Stimulated activated CD4-positive, alpha-beta T cell treated with anti-CD3 and anti-CD28 coated beads, Interleukin-15, amount 100 ng/mL, for 24 hours (primary cell): ENCODE data around the gene TMEM259.

Experiments used
- DNase-seq: peaks from one replicate; pipeline ENCODE4 v3.0.0-alpha.2; 2020

Gene TMEM259

DNA sequence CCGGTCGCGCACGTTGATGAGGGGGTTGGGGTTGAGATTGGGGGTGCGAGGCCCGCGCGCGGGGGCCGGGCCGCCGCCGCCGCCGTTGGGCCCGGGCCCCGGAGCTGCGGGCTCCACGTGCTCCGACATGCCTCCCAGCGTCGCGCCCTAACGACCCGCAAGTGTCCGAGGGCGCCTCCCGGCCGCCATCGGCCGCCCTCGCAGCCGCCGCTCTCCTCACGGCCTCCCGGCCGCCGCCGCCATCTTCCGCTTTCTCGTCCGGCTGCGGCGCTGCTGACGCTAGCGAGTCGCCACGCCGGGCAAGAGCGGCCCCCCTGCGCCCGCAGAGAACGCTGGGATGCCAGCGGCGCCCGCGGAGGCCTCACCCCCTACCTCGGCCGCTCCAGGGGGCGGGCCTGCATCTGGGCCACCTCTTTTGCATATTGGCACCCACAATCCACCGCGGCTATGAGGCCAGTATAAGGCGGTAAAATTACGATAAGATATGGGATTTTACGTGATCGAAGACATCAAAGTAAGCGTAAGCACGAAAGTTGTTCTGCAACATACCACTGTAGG, at the start of gene TMEM259:
Gene TMEM259 (minus strand): TSS at position 256 of the 558 bp plus-strand sequence. CDS start 127 bp downstream, at position 129.
- DNase-seq = peak; percentile 98

DNA sequence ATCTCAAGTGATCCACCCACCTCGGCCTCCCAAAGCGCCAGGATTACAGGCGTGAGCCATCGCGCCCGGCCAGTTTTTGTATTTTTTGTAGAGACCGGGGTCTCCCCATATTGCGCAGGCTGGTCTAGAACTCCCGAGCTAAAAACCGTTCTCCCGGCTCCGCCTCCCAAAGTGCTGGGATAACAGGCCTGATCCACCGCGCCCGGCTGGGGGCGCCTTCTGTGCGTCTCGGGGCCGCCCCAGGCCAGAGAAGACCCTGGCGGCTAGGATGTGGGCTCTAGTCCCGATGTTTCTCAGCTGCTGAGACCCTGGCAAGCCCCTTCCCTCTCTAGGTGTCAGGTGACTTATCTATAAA, 49.6 kb upstream of the TMEM259 start:
- DNase-seq = peak; percentile 2

DNA sequence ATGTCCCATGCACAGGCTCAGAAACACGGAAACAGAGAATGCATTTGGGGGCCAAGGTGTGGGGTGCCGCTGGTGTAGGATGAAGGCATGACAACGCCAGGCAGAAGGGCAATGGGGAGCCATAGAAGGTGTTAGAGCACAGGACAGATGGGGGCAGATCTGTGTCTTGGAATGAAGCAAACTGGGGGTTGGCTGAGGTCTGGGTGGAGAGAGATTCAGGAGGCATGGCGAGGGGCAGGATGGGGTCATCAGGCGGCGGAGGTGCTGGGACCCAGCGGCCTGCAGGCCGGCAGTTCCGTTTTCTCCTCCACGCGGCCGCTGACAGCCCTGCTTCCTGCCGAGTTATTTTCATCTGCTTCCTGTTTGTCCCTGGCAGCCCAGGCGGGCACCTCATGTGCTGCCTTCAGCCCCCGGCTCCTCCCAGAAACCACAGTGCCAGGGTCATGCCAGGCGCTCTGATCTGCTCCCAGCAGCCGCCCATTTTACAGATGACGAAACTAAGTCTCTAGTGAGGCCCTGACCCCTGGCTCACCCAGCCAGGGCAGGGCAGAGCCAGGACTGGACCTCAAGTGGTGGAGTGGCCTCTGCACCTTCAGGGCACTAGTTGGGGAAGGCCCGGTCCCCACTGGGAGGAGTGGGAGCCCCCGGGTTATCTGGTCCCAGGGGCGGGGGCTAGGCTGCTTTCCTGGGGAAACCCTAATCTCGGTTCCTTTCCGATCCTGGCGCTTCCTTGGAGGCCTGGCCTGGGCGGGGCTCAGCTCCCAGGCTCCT, 48.3 kb upstream of the TMEM259 start:
- peak; percentile 75 for DNase-seq

DNA sequence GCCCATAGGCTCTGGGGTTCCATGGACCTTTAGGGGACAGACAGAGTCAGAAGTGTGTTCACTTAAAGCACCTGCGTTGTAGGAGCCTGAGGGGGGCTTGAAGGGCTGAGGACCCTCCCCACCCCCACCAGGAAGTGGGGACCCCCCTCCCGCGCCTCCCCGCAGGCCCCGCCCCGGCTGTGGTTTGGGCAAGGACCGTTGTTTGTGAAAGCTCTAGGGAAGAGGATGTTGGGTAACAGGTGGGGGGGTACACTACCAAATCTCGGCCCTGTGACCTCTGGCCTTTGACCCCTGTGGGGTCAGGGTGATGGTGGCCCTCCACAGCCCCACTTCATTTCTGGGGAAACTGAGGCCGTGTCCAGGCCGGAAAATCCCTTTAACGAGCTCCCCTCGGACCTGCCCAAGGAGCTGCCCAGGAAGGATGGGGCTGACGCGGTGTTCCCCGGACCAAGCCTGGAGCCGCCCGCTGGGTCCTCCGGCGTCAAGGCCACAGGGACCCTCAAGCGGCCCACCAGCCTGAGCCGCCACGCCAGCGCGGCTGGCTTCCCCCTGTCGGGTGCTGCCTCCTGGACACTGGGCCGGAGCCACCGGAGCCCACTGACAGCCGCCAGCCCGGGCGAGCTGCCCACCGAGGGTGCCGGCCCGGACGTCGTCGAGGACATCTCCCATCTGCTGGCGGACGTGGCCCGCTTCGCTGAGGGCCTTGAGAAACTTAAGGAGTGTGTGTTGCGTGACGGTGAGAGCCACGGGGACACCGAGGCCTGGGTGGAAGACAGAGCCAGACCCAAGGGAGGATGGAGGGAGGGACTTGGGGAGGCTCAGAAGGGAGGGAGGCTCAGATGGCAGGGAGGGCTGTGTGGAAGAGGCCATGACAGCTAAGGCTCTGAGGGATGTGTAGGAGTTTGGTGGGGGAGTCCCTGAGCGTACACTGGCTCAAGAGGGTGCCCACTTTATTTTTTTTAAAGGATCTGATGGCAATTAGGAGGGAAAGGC, 47.4 kb upstream of the TMEM259 start:
- peak; percentile 71 for DNase-seq

DNA sequence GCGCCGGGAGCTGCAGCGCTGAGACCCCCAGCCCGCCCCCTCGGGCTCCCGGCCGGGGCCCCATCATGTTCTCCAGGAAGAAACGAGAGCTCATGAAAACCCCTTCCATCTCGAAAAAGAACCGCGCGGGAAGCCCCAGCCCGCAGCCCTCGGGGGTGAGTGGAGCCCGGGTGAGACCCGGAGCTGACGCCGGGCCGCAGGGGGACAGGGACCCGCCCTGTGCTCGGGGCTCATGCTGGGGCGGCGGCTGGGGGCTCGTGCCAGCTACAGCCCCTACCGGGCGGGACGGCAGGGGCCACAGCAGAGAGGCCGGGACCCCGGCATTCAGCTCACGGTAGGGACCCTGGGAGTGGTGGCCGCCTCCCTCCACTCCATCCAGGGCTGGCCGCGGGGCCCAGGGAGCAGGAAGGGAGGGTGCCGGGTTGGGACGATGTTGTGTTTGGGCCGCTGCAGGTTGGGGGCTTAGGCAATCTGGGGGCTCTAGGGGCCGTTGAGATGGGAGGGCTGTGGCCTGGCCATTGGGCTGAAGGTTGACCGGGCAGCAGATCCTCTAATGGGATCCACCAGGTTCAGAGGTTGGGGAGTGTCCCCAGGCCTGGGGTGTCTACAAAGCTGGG, 46.5 kb upstream of the TMEM259 start:
- DNase-seq = no peak

DNA sequence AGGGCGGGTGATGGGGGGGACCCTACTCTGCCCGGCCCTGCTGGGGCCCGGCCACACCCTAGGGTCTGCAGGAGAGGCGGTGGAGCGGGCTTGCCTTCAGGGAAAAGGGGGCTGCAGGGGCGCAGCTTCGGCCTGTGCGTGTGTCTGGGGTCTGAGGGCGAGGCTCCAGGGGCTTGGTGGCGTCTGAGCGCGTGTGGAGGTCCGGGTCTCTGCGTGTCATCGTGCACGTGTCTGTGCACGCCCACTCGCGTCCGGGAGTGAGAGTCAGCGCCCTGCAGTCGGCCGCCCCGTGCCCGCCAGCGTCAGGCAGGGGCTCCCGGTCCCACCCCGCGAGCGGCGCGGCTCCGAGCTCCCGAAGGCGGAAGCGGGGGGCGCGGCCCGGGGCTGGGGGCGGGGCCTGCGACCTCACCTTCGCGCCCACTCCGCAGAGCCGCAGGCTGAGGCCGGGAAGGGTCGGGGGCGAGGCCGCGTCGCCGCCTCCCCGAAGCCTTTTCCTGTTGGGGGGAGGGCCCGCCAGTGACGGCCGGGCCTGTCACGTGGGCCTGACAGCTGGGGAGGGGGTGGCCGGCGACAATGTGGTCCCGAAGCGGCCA, 45.9 kb upstream of the TMEM259 start, which contains the start of gene ARHGAP45:
Gene ARHGAP45 (plus strand): TSS at position 420 of the 593 bp plus-strand sequence. CDS start 239 bp downstream, outside the sequence.
- peak; percentile 90 for DNase-seq

DNA sequence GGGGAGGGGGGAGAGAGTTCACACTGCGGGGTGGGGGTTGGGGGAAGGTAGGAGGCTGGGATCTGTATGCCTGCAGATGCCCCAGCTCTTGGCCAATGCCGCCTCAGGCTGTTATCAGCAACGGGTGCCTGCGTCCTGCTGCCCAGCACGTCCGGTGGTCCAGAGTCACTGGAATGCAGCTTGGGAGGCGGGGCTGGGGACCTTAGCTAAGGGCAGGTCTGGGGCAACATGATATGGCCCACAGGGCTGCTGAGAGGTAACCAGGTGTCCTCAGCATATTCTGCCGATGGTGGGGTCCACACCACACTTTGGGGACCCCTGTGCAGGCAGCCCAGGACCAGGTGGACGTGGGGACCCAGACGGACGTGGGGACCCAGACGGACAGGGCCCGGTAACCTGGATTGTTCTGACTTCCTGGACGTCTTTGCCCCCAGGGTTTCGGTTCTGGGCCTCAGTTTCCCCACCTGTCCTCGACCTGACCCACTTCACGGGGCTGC, 45.4 kb upstream of the TMEM259 start:
- DNase-seq = no peak

DNA sequence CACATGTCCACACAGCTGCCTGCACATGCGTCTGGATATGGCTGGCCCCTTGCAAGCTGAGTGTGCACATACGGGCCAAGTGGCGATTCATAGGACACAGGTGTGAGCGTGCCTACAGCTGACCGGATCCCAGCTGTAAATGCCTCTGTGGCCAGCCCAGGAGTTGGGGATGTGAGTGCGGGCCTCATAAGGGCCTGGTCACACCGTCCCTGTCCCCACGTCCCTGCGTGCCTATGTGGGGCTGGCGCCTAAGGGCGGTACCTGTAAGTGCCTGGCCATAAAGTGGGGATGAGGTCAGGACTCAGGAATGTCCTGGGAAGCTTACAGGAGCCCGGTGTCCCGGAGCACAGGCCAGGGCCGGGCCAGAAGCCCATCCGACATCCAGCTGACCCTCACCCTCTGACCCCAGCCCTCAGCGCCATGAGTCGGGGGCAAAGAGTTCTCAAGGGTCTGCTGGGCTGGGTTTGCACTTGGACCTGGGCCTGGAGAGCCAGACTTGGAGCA, 44.7 kb upstream of the TMEM259 start:
- no peak for DNase-seq

DNA sequence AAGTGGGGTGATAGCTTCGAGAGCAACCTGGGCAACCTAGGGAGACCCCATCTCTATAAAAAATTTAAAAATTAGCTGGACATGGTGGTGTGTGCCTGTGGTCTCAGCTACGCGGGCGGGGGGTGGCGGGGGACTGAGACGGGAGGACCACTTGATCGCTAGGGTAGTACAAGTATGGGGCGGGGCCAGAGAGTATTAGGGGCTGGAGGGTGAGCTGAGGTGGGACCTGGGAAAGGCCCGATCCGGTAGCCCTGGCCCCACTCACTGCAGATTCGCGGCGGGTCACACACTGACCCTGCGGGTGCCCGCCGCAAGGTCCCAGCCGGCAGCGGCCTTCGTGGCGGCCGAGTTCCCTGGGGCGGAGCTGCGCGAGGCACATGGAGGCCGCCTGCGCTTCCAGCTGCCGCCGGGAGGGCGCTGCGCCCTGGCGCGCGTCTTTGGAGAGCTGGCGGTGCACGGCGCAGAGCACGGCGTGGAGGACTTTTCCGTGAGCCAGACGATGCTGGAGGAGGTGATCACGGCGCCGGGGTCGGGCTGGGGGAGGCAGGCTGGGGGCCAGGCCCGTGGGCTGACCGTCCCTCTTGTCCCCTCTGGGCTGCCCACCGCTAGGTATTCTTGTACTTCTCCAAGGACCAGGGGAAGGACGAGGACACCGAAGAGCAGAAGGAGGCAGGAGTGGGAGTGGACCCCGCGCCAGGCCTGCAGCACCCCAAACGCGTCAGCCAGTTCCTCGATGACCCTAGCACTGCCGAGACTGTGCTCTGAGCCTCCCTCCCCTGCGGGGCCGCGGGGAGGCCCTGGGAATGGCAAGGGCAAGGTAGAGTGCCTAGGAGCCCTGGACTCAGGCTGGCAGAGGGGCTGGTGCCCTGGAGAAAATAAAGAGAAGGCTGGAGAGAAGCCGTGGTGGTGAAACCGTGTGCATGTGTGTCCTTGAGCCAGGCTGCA, 44.0 kb upstream of the TMEM259 start:
- peak; percentile 83 for DNase-seq

DNA sequence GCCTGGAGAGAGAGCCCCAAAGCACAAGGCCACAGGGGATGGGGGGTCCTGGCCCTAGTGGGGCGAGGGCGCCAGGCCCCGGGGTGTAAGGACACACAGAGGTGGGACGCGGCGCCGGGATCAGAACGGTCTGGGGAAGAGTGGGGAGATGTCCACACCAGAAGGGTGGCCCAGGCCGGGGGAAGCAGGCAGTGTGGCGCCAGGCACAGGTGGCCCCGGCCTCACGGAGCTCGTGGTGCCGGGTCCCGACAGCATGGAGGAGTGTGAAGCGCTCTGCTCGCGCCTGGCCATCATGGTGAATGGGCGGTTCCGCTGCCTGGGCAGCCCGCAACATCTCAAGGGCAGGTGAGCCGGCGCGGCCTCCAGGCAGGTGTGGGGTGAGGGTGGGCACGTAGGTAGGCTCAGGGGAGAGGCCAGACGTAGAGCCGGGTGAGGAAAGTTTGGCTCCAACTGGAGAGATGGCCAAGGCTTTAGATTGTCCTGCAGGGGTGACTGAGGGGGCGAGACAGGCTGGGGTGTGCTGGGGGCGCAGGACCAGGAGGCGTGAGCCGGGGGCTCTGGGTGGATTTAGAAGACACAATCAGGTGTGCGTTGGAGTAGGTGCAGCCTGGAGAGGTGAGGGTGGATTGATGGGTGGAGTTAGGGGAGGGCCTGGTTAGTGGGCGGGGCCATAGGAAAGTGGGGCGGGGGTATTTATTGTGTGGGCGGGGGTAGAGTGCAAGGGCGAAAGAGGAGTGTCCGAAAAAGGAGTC, 43.2 kb upstream of the TMEM259 start:
- DNase-seq = no peak

DNA sequence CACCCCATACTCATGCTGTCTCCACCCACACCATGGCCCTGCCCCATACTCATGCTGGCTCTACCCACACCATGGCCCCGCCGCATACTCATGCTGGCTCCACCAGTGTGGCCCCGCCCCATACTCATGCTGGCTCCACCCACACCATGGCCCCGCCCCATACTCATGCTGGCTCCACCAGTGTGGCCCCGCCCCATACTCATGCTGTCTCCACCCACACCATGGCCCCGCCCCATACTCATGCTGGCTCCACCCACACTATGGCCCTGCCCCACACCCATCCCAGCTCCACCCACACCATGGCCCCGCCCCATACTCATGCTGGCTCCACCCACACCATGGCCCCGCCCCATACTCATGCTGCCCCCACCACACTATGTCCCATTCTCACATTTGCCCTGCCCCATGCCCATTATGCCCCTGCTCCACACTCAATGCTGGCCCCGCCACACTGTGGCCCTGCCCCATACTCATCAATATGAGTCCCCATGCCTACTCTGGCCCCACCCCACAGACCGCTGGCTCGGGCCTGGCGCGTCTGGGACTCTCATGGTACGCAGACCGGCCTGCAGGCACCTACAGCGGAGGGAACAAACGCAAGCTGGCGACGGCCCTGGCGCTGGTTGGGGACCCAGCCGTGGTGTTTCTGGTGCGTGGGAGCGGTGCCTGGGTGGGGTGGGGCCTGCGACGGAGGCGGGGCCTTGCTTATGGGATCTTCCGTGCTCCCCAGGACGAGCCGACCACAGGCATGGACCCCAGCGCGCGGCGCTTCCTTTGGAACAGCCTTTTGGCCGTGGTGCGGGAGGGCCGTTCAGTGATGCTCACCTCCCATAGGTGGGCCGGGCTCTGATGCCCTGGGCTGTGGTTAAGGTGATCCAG, 42.3 kb upstream of the TMEM259 start:
- peak; percentile 64 for DNase-seq

DNA sequence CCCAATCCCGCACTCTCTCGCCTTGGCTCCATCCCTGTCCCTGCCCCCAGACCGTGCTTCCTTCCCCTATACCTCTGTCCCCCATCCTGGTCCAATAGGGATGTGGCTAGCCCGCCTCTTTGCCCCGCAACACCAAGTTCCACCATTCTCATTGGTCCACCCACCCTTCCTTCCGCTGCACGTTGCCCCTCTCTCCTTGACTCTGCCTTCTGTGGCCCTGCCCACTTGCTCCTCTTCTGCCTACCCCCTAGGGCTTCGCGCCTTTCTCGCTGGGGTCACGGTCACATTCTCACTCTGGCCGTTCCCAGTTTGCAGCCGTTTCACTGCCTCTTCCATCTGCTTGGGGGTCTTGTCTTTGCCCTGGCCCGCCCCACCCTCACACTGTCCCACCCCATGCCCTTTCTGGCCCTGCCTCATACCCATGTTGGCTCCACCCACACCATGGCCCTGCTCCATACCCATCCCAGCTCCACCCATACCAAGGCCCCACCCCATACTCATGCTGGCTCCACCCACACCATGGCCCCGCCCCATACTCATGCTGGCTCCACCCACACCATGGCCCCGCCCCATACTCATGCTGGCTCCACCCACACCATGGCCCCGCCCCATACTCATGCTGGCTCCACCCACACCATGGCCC, 41.6 kb upstream of the TMEM259 start:
- no peak for DNase-seq

DNA sequence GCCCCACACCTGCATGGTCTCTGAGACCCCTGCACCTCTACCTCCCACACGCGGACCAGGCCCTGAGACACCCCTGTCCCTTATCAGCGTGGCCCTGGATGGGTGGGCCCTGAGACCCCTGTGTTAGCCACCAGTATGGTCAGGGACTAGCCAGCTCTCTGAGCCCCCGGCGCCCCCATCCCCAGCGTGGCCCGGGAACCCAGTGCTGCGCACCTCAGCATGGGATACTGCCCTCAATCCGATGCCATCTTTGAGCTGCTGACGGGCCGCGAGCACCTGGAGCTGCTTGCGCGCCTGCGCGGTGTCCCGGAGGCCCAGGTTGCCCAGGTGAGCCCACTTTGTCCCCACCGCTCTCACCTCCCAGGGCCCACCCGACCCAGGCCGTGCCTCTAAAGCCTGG, 41.1 kb upstream of the TMEM259 start:
- DNase-seq = no peak

DNA sequence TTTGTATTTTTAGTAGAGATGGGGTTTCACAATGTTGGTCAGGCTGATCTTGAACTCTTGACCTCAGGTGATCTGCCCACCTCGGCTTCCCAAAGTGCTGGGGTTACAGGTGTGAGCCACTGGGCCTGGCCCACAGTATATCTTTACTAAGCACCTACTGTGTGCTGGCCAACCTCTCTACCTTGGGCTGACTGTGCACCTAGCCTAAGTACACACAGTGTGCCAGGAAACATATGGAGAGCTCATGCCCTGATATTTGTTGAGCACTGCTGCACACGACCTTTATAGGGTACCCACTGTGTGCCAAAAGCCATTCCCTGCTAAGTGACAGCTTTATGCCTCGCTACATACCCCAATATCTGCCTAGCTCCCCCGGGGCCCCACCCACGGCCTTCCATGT, 39.8 kb upstream of the TMEM259 start:
- DNase-seq = no peak

DNA sequence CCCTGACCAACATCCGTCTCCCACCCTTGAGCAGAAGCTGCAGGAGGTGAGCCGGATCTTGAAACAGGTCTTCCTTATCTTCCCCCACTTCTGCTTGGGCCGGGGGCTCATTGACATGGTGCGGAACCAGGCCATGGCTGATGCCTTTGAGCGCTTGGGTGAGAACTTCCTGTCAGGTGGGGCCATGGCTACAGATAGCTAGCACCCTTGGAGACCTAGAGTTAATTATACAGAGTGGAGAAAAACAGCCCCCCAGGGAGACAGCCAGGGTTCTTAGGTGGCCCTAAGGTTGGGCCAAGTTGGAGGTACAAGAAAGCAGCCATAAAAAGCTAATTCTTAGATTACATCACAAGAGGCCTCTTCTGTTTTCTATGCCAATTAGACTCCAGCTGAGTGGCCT, 37.2 kb upstream of the TMEM259 start:
- DNase-seq = no peak

DNA sequence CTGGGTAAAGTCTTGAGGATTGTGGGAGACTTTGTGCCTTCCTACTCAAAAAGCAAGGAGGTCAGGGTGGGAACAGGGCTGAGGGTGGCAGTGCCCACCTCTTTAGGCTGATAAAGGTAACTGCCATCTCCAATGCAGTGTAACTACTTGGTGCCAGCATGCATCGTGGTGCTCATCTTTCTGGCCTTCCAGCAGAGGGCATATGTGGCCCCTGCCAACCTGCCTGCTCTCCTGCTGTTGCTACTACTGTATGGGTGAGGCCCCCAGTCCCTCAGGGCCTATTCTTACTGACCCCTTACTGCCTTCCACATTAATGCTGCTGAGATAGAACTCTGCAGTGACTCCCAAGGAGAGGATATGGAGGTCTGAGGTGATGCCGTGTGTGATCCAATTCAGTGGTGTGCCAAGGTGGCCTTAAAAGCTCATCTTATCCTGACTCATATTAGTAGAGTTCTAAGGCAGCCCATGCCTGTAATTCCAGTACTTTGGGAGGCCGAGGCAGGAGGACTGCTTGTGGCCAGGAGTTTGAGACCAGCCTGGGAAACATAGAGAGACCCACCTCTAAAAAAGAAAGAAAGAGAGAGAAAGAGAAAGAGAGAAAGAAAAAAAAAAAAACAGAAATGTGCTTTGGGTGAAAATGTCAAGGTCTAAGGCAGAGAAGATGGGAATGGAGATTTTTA, 36.4 kb upstream of the TMEM259 start:
- DNase-seq = no peak

DNA sequence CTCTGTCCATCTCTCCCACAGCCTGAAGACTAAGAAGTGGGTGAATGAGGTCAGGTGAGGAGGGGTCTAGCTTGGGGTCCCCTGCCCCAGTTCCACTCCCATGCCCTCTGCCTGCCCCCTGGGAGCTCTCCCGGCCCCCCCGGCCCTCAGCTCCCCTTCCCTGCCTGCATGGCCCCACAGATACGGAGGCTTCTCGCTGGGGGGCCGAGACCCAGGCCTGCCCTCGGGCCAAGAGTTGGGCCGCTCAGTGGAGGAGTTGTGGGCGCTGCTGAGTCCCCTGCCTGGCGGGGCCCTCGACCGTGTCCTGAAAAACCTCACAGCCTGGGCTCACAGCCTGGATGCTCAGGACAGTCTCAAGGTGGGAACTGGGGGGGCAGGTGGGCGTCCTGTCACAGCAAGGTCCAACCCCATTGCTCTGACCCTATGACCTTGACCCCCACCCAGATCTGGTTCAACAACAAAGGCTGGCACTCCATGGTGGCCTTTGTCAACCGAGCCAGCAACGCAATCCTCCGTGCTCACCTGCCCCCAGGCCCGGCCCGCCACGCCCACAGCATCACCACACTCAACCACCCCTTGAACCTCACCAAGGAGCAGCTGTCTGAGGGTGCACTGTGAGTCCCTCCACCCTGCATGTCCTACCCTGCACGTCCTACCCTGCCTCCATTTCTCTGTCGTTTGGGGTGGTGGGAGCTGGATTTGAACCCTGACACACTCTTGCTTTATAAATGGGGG, 35.1 kb upstream of the TMEM259 start:
- no peak for DNase-seq
